Gastrocnemius medialis (tissue), 4 donors: Measurements from ENCODE around the gene PTPRM.

Experiments used
- CTCF ChIP-seq, 5 experiments: fragments of 450-650 bp in 3 of 5; fragments of 200-600 bp in 2 of 5; sonication (generic) in 2 of 5; IDR thresholded peaks in 4 of 5; conservative IDR thresholded peaks in 1 of 5; 1 replicate in 4 of 5; 2 replicates in 1 of 5; pipeline ENCODE4 v1.5.1; 2016 to 2019; ENCODE audit warnings: antibody characterized with exemption in 5 of 5, mild to moderate bottlenecking in 3 of 5, moderate library complexity in 3 of 5
- POLR2A ChIP-seq, 2 donors: fragments of 450-650 bp; IDR thresholded peaks; one replicate each; pipeline ENCODE4 v1.6.1; 2017; ENCODE audit warnings: antibody characterized with exemption in 2 of 2, mild to moderate bottlenecking in 2 of 2, moderate library complexity in 2 of 2

- TF ChIP-seq CTCF (IDR thresholded peaks at IDR 0.05 in 4 of 5, conservative IDR thresholded peaks at IDR 0.05 in 1 of 5) (no peak), POLR2A (IDR thresholded peaks at IDR 0.05) (no peak)
Measured at GRCh38 chr18:8298186-8298585, 731.1 kb downstream of the PTPRM start.
